Cardiac muscle cell (in vitro differentiated cells and primary cell): Measurements from ENCODE around the gene RTF2. TPM values are rescaled to one million over a fixed set of nuclear protein-coding genes. Genes with fewer than 3 reads are reported as not detected.

Experiments
- DNase-seq, 2 donors: peaks; one replicate each; pipeline versions ENCODE4 v3.0.0 to v3.0.0-alpha.2; 2010 to 2017; ENCODE audit warnings: low read depth in 1 of 2, low spot score in 1 of 2
- H3K27ac ChIP-seq: fragments of 200-600 bp; sonication (generic); 2 replicates; pipeline ENCODE4 v1.5.1; 2016
- H3K27me3 ChIP-seq: fragments of 200-600 bp; sonication (generic); 2 replicates; pipeline ENCODE4 v1.6.0; 2016; ENCODE audit warnings: control low read depth
- H3K36me3 ChIP-seq: fragments of 200-600 bp; sonication (generic); 2 replicates; pipeline ENCODE4 v1.5.1; 2016; ENCODE audit warnings: control low read depth
- H3K4me1 ChIP-seq: fragments of 200-600 bp; sonication (generic); 2 replicates; pipeline ENCODE4 v1.8.1; 2017; ENCODE audit warnings: low read depth, mild to moderate bottlenecking, mixed run types
- H3K4me3 ChIP-seq: fragments of 200-600 bp; sonication (generic); 2 replicates; pipeline ENCODE4 v1.5.1; 2016; ENCODE audit warnings: mild to moderate bottlenecking
- H3K9me3 ChIP-seq: fragments of 200-600 bp; sonication (generic); 2 replicates; pipeline ENCODE4 v1.5.1; 2017; ENCODE audit warnings: low read depth, mild to moderate bottlenecking, control low read depth
- CTCF ChIP-seq: IDR thresholded peaks from 2 replicates; pipeline ENCODE4 v1.5.1; 2012; ENCODE audit warnings: low read depth, mild to moderate bottlenecking, low read length
- polyA plus RNA-seq: library from polyadenylated mRNA; unstranded; fragments of >200 nt; fragmentation: Nextera tagmentation; extraction: Ambion mirVana; gene quantifications from 2 replicates; pipeline ENCODE4 v1.2.1, GENCODE V29; 2016
- total RNA-seq: library from RNA; depleted of rRNA; stranded (reverse); fragments of >200 nt; gene quantifications from 2 replicates; pipeline ENCODE4 v1.2.3, GENCODE V29; 2016

RTF2 gene
- total and polyA plus RNA-seq, 2 experiments from 2014 or later, result 58.2 to 139 TPM

- TF ChIP-seq CTCF, result no peak
- Histone ChIP-seq H3K27ac (no peak overlapping the region), H3K4me1 (no peaks in the 10 kb centered on the region), H3K9me3 (no peaks in the 10 kb centered on the region), H3K36me3 (no peaks in the 10 kb centered on the region), H3K4me3 (no peak overlapping the region), H3K27me3 (no peaks in the 10 kb centered on the region)
- peak in 1 of 2 donors; percentile 99 for DNase-seq
Observed at GRCh38 chr20:56439771-56440291, 28.6 kb upstream of the RTF2 start.

GRCh38 chr20:56440346-56441007 lies 27.9 kb upstream of the RTF2 start:
- H3K9me3 ChIP-seq, result no peaks in the 10 kb centered on the region
- no peaks in the 10 kb centered on the region for H3K4me1 ChIP-seq
- H3K27ac ChIP-seq, result no peak overlapping the region
- H3K27me3 ChIP-seq, result no peaks in the 10 kb centered on the region
- DNase-seq, result no peak
- no peak for TF ChIP-seq CTCF
- no peaks in the 10 kb centered on the region for H3K36me3 ChIP-seq
- no peak overlapping the region for H3K4me3 ChIP-seq

GRCh38 chr20:56442389-56443365 lies 25.8 kb upstream of the RTF2 start:
- H3K4me1 ChIP-seq, result no peaks in the 10 kb centered on the region

GRCh38 chr20:56443654-56444540 lies 24.5 kb upstream of the RTF2 start:
- H3K4me3 ChIP-seq, result no peak overlapping the region
- no peaks in the 10 kb centered on the region for H3K4me1 ChIP-seq
- no peak overlapping the region for H3K27ac ChIP-seq
- H3K27me3 ChIP-seq, result no peaks in the 10 kb centered on the region
- peak in 1 of 2 donors; percentile 74 for DNase-seq
- TF ChIP-seq CTCF, result no peak
- H3K9me3 ChIP-seq, result no peaks in the 10 kb centered on the region
- no peaks in the 10 kb centered on the region for H3K36me3 ChIP-seq

More at GRCh38 chr20:56442389-56443365, 25.8 kb upstream of the RTF2 start:
- H3K27ac ChIP-seq, result no peak overlapping the region
- TF ChIP-seq CTCF, result no peak
- H3K9me3 ChIP-seq, result no peaks in the 10 kb centered on the region
- peak in 1 of 2 donors; percentile 28 for DNase-seq
- no peaks in the 10 kb centered on the region for H3K36me3 ChIP-seq
- H3K4me3 ChIP-seq, result no peak overlapping the region
- H3K27me3 ChIP-seq, result no peaks in the 10 kb centered on the region

- Histone ChIP-seq H3K36me3 (no peaks in the 10 kb centered on the region), H3K4me1 (no peaks in the 10 kb centered on the region), H3K27ac (no peak overlapping the region), H3K27me3 (no peaks in the 10 kb centered on the region), H3K4me3 (no peak overlapping the region), H3K9me3 (no peaks in the 10 kb centered on the region)
- no peak for TF ChIP-seq CTCF
- no peak for DNase-seq
Observed at GRCh38 chr20:56445130-56445529, 23.3 kb upstream of the RTF2 start.
